Measurements from ENCODE around the gene GFER. TPM values are rescaled to one million over a fixed set of nuclear protein-coding genes. Genes with fewer than 3 reads are reported as not detected.
"Not testable (repeated sequence)": the region's sequence is repeated elsewhere in the genome, so short reads cannot be mapped to it uniquely, and the experiment has no call there.

GFER gene
- total RNA-seq, 4 donors from 2014 or later, result 12.8 to 45.6 (median 25.1) TPM

DNA sequence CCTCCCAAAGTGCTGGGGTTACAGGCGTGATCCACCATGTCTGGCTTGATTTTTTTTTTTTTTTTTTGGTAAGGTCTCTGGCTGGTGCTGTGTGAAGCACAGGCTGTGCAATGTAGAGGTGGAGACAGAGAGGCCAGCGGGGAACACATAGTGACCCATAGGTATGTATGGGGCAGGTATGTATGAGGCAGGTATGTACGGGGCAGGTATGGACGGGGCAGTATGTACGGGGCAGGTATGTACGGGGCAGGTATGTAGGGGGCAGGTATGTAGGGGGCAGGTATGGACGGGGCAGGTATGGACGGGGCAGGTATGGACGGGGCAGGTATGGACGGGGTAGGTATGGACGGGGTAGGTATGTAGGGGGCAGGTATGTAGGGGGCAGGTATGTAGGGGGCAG, 34.5 kb upstream of the GFER start:
- no peak overlapping the region for H3K4me3 ChIP-seq
- no peak for TF ChIP-seq EP300 (IDR thresholded peaks at IDR 0.05)
- TF ChIP-seq, protein P1, sequence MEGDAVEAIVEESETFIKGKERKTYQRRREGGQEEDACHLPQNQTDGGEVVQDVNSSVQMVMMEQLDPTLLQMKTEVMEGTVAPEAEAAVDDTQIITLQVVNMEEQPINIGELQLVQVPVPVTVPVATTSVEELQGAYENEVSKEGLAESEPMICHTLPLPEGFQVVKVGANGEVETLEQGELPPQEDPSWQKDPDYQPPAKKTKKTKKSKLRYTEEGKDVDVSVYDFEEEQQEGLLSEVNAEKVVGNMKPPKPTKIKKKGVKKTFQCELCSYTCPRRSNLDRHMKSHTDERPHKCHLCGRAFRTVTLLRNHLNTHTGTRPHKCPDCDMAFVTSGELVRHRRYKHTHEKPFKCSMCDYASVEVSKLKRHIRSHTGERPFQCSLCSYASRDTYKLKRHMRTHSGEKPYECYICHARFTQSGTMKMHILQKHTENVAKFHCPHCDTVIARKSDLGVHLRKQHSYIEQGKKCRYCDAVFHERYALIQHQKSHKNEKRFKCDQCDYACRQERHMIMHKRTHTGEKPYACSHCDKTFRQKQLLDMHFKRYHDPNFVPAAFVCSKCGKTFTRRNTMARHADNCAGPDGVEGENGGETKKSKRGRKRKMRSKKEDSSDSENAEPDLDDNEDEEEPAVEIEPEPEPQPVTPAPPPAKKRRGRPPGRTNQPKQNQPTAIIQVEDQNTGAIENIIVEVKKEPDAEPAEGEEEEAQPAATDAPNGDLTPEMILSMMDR (IDR thresholded peaks at IDR 0.05), result no peak
- no peak for TF ChIP-seq POLR2AphosphoS5 (IDR thresholded peaks at IDR 0.05)
- TF ChIP-seq POLR2A (IDR thresholded peaks at IDR 0.05), result no peak
- no peaks in the 10 kb centered on the region for H3K36me3 ChIP-seq
- no peak overlapping the region for H3K27ac ChIP-seq
- no peaks in the 10 kb centered on the region for H3K9me3 ChIP-seq
- no peaks in the 10 kb centered on the region for H3K27me3 ChIP-seq
- no peak for ATAC-seq
- no peaks in the 10 kb centered on the region for H3K4me1 ChIP-seq
- 80 to 85% methylated on average over 1 to 5 of the region's 11 CpGs for WGBS, 2 donors (ENCODE audit: low coverage in 1 of 2)

DNA sequence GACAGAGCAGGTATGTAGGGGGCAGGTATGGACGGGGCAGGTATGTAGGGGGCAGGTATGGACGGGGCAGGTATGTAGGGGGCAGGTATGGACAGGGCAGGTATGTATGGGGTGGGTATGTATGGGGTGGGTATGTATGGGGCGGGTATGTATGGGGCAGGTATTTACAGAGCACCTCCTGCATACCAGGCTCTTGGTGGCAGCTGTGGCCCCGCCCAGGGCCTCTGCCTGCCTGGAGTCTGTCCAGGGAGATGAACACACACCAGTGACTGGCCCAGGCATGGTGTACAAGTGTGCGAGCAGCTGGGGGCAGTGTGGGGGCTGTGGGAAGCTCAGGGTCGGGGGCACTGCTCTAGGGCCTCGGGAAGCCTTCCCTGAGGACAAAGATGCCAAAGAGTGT, 33.9 kb upstream of the GFER start:
- ATAC-seq, result no peak

DNA sequence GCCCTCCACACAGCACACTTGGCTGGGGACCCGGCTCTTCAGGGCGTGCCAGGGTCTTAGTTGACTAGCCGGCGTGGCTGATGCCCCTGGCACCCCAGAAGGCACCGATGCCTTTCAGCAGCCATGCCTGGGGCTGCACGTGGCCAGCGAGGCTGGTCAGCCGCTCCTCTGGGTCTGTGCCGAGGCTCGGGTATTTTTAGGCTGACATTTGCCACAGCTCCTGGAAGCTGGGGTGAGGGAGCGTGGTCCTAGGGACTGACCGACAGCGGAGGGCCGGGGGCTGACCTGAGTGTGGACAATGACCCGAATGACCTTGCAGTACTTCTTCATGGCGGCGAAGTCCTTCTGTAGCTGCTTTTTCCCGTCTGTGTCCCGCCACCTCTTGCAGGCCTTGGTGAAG, 33.4 kb upstream of the GFER start:
- no peak overlapping the region for H3K27ac ChIP-seq
- no peak for TF ChIP-seq POLR2A (IDR thresholded peaks at IDR 0.05)
- TF ChIP-seq, protein P1 (IDR thresholded peaks at IDR 0.05), result no peak
- TF ChIP-seq EP300 (IDR thresholded peaks at IDR 0.05), result no peak
- no peak for TF ChIP-seq POLR2AphosphoS5 (IDR thresholded peaks at IDR 0.05)
- H3K4me1 ChIP-seq, result no peaks in the 10 kb centered on the region
- no peaks in the 10 kb centered on the region for H3K36me3 ChIP-seq
- no peak for ATAC-seq
- no peaks in the 10 kb centered on the region for H3K9me3 ChIP-seq
- WGBS, 2 donors (ENCODE audit: low coverage in 1 of 2), result 86% methylated on average over 4 of the region's 19 CpGs; no CpG with 5 or more reads in 1 of the 2 donors
- H3K4me3 ChIP-seq, result no peak overlapping the region
- no peaks in the 10 kb centered on the region for H3K27me3 ChIP-seq

More for the DNA sequence above, 33.9 kb upstream of the GFER start:
- TF ChIP-seq POLR2AphosphoS5 (IDR thresholded peaks at IDR 0.05) (no peak), POLR2A (IDR thresholded peaks at IDR 0.05) (no peak), EP300 (IDR thresholded peaks at IDR 0.05) (no peak)
- TF ChIP-seq, protein P1 (IDR thresholded peaks at IDR 0.05), result no peak
- WGBS, 2 donors (ENCODE audit: low coverage in 1 of 2), result 40 to 73% methylated on average over 1 to 4 of the region's 7 CpGs
- Histone ChIP-seq H3K27ac (no peak overlapping the region), H3K36me3 (no peaks in the 10 kb centered on the region), H3K9me3 (no peaks in the 10 kb centered on the region), H3K4me3 (no peak overlapping the region), H3K4me1 (no peaks in the 10 kb centered on the region), H3K27me3 (no peaks in the 10 kb centered on the region)

DNA sequence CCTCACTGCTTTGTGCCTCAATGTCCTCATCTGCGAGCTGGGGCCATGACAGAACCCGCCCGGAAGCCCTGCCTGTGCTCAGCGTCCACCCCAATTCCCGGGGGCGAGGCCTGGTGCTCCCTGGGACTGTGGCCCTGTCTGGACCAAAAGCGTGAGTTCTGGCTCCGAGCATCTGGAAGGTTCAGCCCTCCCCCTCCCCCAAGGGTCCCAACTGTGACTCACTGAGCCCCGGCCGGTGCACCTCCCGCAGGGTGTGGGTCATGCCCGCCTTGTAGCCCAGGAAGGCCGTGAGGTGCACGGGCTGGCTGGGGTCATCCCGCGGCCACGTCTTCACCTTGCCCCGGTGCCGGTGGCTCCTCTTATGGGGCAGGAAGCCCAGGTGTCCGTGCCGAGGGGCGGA, 30.3 kb upstream of the GFER start:
- peaks cover 0 to 2% (median 1%) of the 10 kb centered on the region in 3 donors for H3K4me1 ChIP-seq
- ATAC-seq, result no peak
- TF ChIP-seq POLR2AphosphoS5 (IDR thresholded peaks at IDR 0.05) (no peak), POLR2A (IDR thresholded peaks at IDR 0.05) (no peak), EP300 (IDR thresholded peaks at IDR 0.05) (no peak)
- TF ChIP-seq, protein P1 (IDR thresholded peaks at IDR 0.05), result no peak
- no peak overlapping the region for H3K4me3 ChIP-seq
- H3K27ac ChIP-seq, result no peak overlapping the region
- WGBS, 2 donors (ENCODE audit: low coverage in 1 of 2), result 93 to 94% methylated on average over 3 to 8 of the region's 22 CpGs
- no peaks in the 10 kb centered on the region for H3K9me3 ChIP-seq
- no peaks in the 10 kb centered on the region for H3K27me3 ChIP-seq
- no peaks in the 10 kb centered on the region for H3K36me3 ChIP-seq

DNA sequence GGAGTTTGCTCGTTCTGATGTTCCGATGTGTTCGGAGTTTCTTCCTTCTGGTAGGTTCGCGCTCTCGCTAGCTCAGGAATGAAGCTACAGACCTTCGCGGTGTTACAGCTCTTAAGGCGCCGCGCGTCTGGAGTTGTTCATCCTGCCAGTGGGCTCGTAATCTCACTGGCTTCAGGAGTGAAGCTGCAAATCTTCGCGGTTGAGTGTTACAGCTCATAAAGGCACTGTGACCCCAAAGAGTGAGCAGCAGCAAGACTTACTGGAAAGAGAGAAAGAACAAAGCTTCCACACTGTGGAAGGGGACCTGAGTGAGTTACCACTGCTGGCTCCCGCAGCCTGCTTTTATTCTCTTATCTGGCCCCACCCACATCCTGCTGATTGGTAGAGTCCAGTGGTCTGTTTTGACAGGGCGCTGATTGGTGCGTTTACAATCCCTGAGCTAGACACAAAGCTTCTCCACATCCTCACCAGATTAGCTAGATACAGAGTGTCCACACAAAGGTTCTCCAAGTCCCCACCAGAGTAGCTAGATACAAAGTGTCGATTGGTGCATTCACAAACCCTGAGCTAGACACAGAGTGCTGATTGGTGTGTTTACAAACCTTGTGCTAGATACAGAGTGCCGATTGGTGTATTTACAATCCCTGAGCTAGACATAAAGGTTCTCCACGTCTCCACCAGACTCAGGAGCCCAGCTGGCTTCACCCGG, 26.4 kb upstream of the GFER start:
- H3K27me3 ChIP-seq, H3K9me3 ChIP-seq, ATAC-seq, H3K27ac ChIP-seq, H3K4me3 ChIP-seq: not testable (repeated sequence)
- peaks cover 0 to 20% of the 10 kb centered on the region in 2 donors for H3K36me3 ChIP-seq
- H3K4me1 ChIP-seq, result peaks cover 0 to 32% (median 13%) of the 10 kb centered on the region in 3 donors
- 86 to 88% methylated on average over 9 of the region's 22 CpGs for WGBS, 2 donors (ENCODE audit: low coverage in 1 of 2)

DNA sequence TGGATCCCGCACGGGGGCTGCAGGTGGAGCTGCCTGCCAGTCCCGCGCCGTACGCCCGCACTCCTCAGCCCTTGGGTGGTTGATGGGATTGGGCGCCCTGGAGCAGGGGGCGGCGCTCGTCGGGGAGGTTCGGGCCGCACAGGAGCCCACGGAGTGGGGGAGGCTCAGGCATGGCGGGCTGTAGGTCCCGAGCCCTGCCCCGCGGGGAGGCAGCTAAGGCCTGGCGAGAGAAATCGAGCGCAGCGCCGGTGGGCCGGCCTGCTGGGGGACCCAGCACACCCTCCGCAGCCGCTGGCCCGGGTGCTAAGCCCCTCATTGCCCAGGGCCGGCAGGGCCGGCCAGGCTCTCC, 25.9 kb upstream of the GFER start:
- not testable (repeated sequence) for H3K27me3 ChIP-seq, H3K9me3 ChIP-seq, ATAC-seq, H3K27ac ChIP-seq, H3K4me3 ChIP-seq
- Histone ChIP-seq H3K4me1 (peaks cover 0 to 35% (median 15%) of the 10 kb centered on the region in 3 donors), H3K36me3 (peaks cover 0 to 25% of the 10 kb centered on the region in 2 donors)
- WGBS, 2 donors (ENCODE audit: low coverage in 1 of 2), result no CpG with 5 or more reads among the region's 30 CpGs

Data from gastroesophageal sphincter (tissue), 4 donors.